ENCODE results near the gene SRGAP1.
"Not testable (repeated sequence)": the region's sequence is repeated elsewhere in the genome, so short reads cannot be mapped to it uniquely, and the experiment has no call there.

Gene SRGAP1

GRCh38 chr12:64171715-64172114 lies 327.2 kb downstream of the SRGAP1 start:
- DNase-seq (ENCODE audit: low spot score), result peak; percentile 26

GRCh38 chr12:64172143-64172970 lies 327.9 kb downstream of the SRGAP1 start:
- DNase-seq (ENCODE audit: low spot score), result no peak

GRCh38 chr12:64173456-64173855 lies 329.0 kb downstream of the SRGAP1 start:
- no peak for DNase-seq (ENCODE audit: low spot score)

GRCh38 chr12:64175254-64175945 lies 330.9 kb downstream of the SRGAP1 start:
- DNase-seq (ENCODE audit: low spot score), result no peak

- no peak for DNase-seq (ENCODE audit: low spot score)
Measured at GRCh38 chr12:64177001-64177400, 332.5 kb downstream of the SRGAP1 start.

GRCh38 chr12:64178122-64178521 lies 333.6 kb downstream of the SRGAP1 start:
- peak; percentile 67 for DNase-seq (ENCODE audit: low spot score)

- DNase-seq (ENCODE audit: low spot score), result no peak
Measured at GRCh38 chr12:64180951-64181350, 336.5 kb downstream of the SRGAP1 start.

GRCh38 chr12:64181430-64182291 lies 337.2 kb downstream of the SRGAP1 start:
- DNase-seq (ENCODE audit: low spot score), result peak; percentile 67

- no peak for DNase-seq (ENCODE audit: low spot score)
Measured at GRCh38 chr12:64184216-64184615, 339.7 kb downstream of the SRGAP1 start.

- DNase-seq (ENCODE audit: low spot score), result peak; percentile 19
Measured at GRCh38 chr12:64186789-64187188, 342.3 kb downstream of the SRGAP1 start.

GRCh38 chr12:64187370-64187769 lies 342.9 kb downstream of the SRGAP1 start:
- no peak for DNase-seq (ENCODE audit: low spot score)

- no peak for DNase-seq (ENCODE audit: low spot score)
Measured at GRCh38 chr12:64187794-64188193, 343.3 kb downstream of the SRGAP1 start.

- no peak for DNase-seq (ENCODE audit: low spot score)
Measured at GRCh38 chr12:64189530-64189929, 345.0 kb downstream of the SRGAP1 start.

- DNase-seq (ENCODE audit: low spot score), result no peak
Measured at GRCh38 chr12:64190140-64190539, 345.6 kb downstream of the SRGAP1 start.

GRCh38 chr12:64192644-64193444 lies 348.3 kb downstream of the SRGAP1 start:
- no peak for DNase-seq (ENCODE audit: low spot score)

GRCh38 chr12:64193931-64194330 lies 349.4 kb downstream of the SRGAP1 start:
- no peak for DNase-seq (ENCODE audit: low spot score)

GRCh38 chr12:64194333-64195149 lies 350.0 kb downstream of the SRGAP1 start:
- DNase-seq (ENCODE audit: low spot score), result no peak

GRCh38 chr12:64195841-64196240 lies 351.3 kb downstream of the SRGAP1 start:
- DNase-seq (ENCODE audit: low spot score), result not testable (repeated sequence)

GRCh38 chr12:64203036-64203435 lies 358.5 kb downstream of the SRGAP1 start:
- DNase-seq (ENCODE audit: low spot score), result no peak

- DNase-seq (ENCODE audit: low spot score), result no peak
Measured at GRCh38 chr12:64203775-64204174, 359.3 kb downstream of the SRGAP1 start.

- DNase-seq (ENCODE audit: low spot score), result no peak
Measured at GRCh38 chr12:64205542-64205941, 361.0 kb downstream of the SRGAP1 start.

All from hepatic stellate cell (primary cell).